Ectodermal cell (in vitro differentiated cells): Measurements from ENCODE around the gene PLG.
"Not testable (repeated sequence)": the region's sequence is repeated elsewhere in the genome, so short reads cannot be mapped to it uniquely, and the experiment has no call there.

Source experiments
- H3K27ac ChIP-seq: 2 replicates; pipeline ENCODE4 v1.7.0; 2013; ENCODE audit warnings: mild to moderate bottlenecking, low read depth, low read length; ENCODE audit not compliant: insufficient read depth, poor library complexity, severe bottlenecking
- H3K27me3 ChIP-seq: 2 replicates; pipeline ENCODE4 v1.7.0; 2013; ENCODE audit warnings: mild to moderate bottlenecking, low read length; ENCODE audit not compliant: insufficient read depth, control insufficient read depth, poor library complexity, severe bottlenecking
- H3K36me3 ChIP-seq: one replicate; pipeline ENCODE4 v1.7.0; 2013; ENCODE audit warnings: low read length; ENCODE audit not compliant: control insufficient read depth, insufficient read depth
- H3K4me1 ChIP-seq: one replicate; pipeline ENCODE4 v1.7.0; 2013; ENCODE audit warnings: low read length; ENCODE audit not compliant: control insufficient read depth, insufficient read depth
- H3K4me3 ChIP-seq: 2 replicates; pipeline ENCODE4 v1.7.0; 2013; ENCODE audit warnings: low read depth, low read length, control low read depth; ENCODE audit not compliant: insufficient read depth
- H3K9me3 ChIP-seq: 2 replicates; pipeline ENCODE4 v1.7.0; 2013; ENCODE audit warnings: mild to moderate bottlenecking, low read length, moderate library complexity; ENCODE audit not compliant: control insufficient read depth
- WGBS, 2 experiments: methylation state at CpG; one replicate each; pipeline ENCODE4 v1.1.7; 2013; ENCODE audit warnings: missing lambda C conversion rate in 2 of 2; 5-methylcytosine and 5-hydroxymethylcytosine counted together

Gene PLG

GRCh38 chr6:160678744-160679401, 23.2 kb upstream of the PLG start:
- Histone ChIP-seq H3K27me3 (peaks cover 21% of the 10 kb centered on the region), H3K9me3 (no peaks in the 10 kb centered on the region), H3K27ac (no peak overlapping the region), H3K4me3 (peak overlapping the region; percentile 16), H3K36me3 (no peaks in the 10 kb centered on the region), H3K4me1 (no peaks in the 10 kb centered on the region)
- WGBS, 2 experiments, result 60 to 63% methylated on average over 42 of the region's 42 CpGs

GRCh38 chr6:160679402-160679769, 22.7 kb upstream of the PLG start:
- WGBS, 2 experiments, result 48 to 64% methylated on average over 14 of the region's 14 CpGs
- no peaks in the 10 kb centered on the region for H3K4me1 ChIP-seq
- peak overlapping the region; percentile 16 for H3K4me3 ChIP-seq
- no peak overlapping the region for H3K27ac ChIP-seq
- no peaks in the 10 kb centered on the region for H3K36me3 ChIP-seq
- no peaks in the 10 kb centered on the region for H3K9me3 ChIP-seq
- H3K27me3 ChIP-seq, result peaks cover 21% of the 10 kb centered on the region

- not testable (repeated sequence) for H3K9me3 ChIP-seq, H3K27ac ChIP-seq, H3K4me3 ChIP-seq, H3K27me3 ChIP-seq, H3K4me1 ChIP-seq, H3K36me3 ChIP-seq
- 80 to 91% methylated on average over 26 to 32 of the region's 32 CpGs for WGBS, 2 experiments
These were observed 16.8 kb upstream of the PLG start for GRCh38 chr6:160685101-160685761.

GRCh38 chr6:160685762-160686450, 16.1 kb upstream of the PLG start:
- Histone ChIP-seq H3K36me3 (no peaks in the 10 kb centered on the region), H3K9me3 (no peaks in the 10 kb centered on the region), H3K27ac (no peak overlapping the region), H3K27me3 (no peaks in the 10 kb centered on the region), H3K4me3 (no peak overlapping the region), H3K4me1 (no peaks in the 10 kb centered on the region)
- WGBS, 2 experiments, result 94 to 99% methylated on average over 5 of the region's 5 CpGs

GRCh38 chr6:160690458-160690857, 11.6 kb upstream of the PLG start:
- Histone ChIP-seq H3K4me1 (no peaks in the 10 kb centered on the region), H3K27me3 (no peaks in the 10 kb centered on the region), H3K36me3 (no peaks in the 10 kb centered on the region), H3K27ac (no peak overlapping the region), H3K9me3 (no peaks in the 10 kb centered on the region), H3K4me3 (no peak overlapping the region)
- WGBS, 2 experiments, result 91 to 92% methylated on average over 9 of the region's 9 CpGs

GRCh38 chr6:160691617-160692016, 10.4 kb upstream of the PLG start:
- H3K4me3 ChIP-seq, result no peak overlapping the region
- H3K27me3 ChIP-seq, result no peaks in the 10 kb centered on the region
- no peaks in the 10 kb centered on the region for H3K4me1 ChIP-seq
- no peaks in the 10 kb centered on the region for H3K9me3 ChIP-seq
- no peaks in the 10 kb centered on the region for H3K36me3 ChIP-seq
- no peak overlapping the region for H3K27ac ChIP-seq
- 94% methylated on average over 4 to 5 of the region's 5 CpGs for WGBS, 2 experiments

GRCh38 chr6:160692369-160692959, 9.6 kb upstream of the PLG start:
- 93 to 96% methylated on average over 4 to 5 of the region's 5 CpGs for WGBS, 2 experiments
- Histone ChIP-seq H3K4me1 (no peaks in the 10 kb centered on the region), H3K27ac (no peak overlapping the region), H3K9me3 (no peaks in the 10 kb centered on the region), H3K4me3 (no peak overlapping the region), H3K36me3 (no peaks in the 10 kb centered on the region), H3K27me3 (no peaks in the 10 kb centered on the region)

GRCh38 chr6:160695025-160695424, 7.0 kb upstream of the PLG start:
- not testable (repeated sequence) for H3K27me3 ChIP-seq, H3K4me1 ChIP-seq, H3K27ac ChIP-seq, H3K4me3 ChIP-seq, H3K36me3 ChIP-seq, H3K9me3 ChIP-seq

GRCh38 chr6:160695622-160696021, 6.4 kb upstream of the PLG start:
- 87 to 98% methylated on average over 2 of the region's 2 CpGs for WGBS, 2 experiments
- not testable (repeated sequence) for H3K27ac ChIP-seq, H3K4me1 ChIP-seq, H3K27me3 ChIP-seq, H3K36me3 ChIP-seq, H3K9me3 ChIP-seq, H3K4me3 ChIP-seq

GRCh38 chr6:160696884-160697283, 5.2 kb upstream of the PLG start:
- not testable (repeated sequence) for H3K4me3 ChIP-seq, H3K4me1 ChIP-seq, H3K27me3 ChIP-seq, H3K27ac ChIP-seq, H3K36me3 ChIP-seq, H3K9me3 ChIP-seq
- WGBS, 2 experiments, result 90 to 96% methylated on average over 3 of the region's 3 CpGs
